B cell (primary cell): ENCODE data around the gene GPR45. TPM values are rescaled to one million over a fixed set of nuclear protein-coding genes. Genes with fewer than 3 reads are reported as not detected.

Experiments used
- ATAC-seq: fragments of 200-7000 bp; cut with Tn5 transposase; one replicate; pipeline ENCODE4 v1.10.0; 2021; ENCODE audit warnings: low read depth, mild to moderate bottlenecking, moderate number of reproducible peaks, moderate library complexity
- CTCF ChIA-PET: fragments of 350-600 bp; sonication (Branson Sonifier 250); formaldehyde crosslinking; loops from one replicate; lab custom pipeline; 2021; ENCODE audit warnings: antibody characterized with exemption, inconsistent platforms; lab: Charles Lee
- POLR2A ChIA-PET: fragments of 350-600 bp; sonication (Branson Sonifier 250); formaldehyde crosslinking; loops from one replicate; lab custom pipeline; 2021; ENCODE audit warnings: antibody characterized with exemption; lab: Charles Lee
- DNase-seq: peaks from one replicate; pipeline ENCODE4 v3.0.0; 2013
- H2AFZ ChIP-seq: 2 replicates; pipeline ENCODE4 v1.6.1; 2012; ENCODE audit warnings: mild to moderate bottlenecking, low read depth, low read length; ENCODE audit not compliant: insufficient read depth, poor library complexity, severe bottlenecking
- H3K27ac ChIP-seq, 2 donors: 1 replicate in 1 of 2; 2 replicates in 1 of 2; pipeline ENCODE4 v1.5.1; 2012 to 2013; ENCODE audit warnings: low read length in 2 of 2, mild to moderate bottlenecking in 2 of 2, moderate library complexity in 1 of 2
- H3K27me3 ChIP-seq, 4 experiments: fragments of 200-600 bp in 1 of 4; sonication (generic) in 1 of 4; replicated peaks in 1 of 4; 1 replicate in 2 of 4; 2 replicates in 2 of 4; pipeline versions ENCODE4 v1.6.1 to v1.7.0; 2013 to 2016; ENCODE audit warnings: low read length in 3 of 4, mild to moderate bottlenecking in 2 of 4, mixed read lengths in 1 of 4, moderate library complexity in 1 of 4; ENCODE audit not compliant: insufficient read depth in 4 of 4, control insufficient read depth in 3 of 4; ENCODE audit errors: control extremely low read depth in 1 of 4
- H3K36me3 ChIP-seq, 2 experiments: replicated peaks in 1 of 2; 1 replicate in 1 of 2; 2 replicates in 1 of 2; pipeline versions ENCODE4 v1.6.1 to v1.7.1; 2013; ENCODE audit warnings: low read length in 1 of 2; ENCODE audit not compliant: insufficient read depth in 2 of 2, control insufficient read depth in 1 of 2; ENCODE audit errors: control extremely low read depth in 1 of 2, extremely low read depth in 1 of 2
- H3K4me1 ChIP-seq, 2 donors: fragments of 200-600 bp in 1 of 2; sonication (generic) in 1 of 2; 1 replicate in 1 of 2; 2 replicates in 1 of 2; pipeline versions ENCODE4 v1.5.1 to v1.6.1; 2013 to 2017; ENCODE audit warnings: low read length in 2 of 2; ENCODE audit not compliant: control insufficient read depth in 2 of 2, insufficient read depth in 2 of 2
- H3K4me2 ChIP-seq: replicated peaks from 2 replicates; pipeline ENCODE3; 2012; ENCODE audit warnings: mild to moderate bottlenecking, low read depth, low read length; ENCODE audit not compliant: poor library complexity, severe bottlenecking
- H3K4me3 ChIP-seq, 5 experiments: fragments of 200-600 bp in 1 of 5; sonication (generic) in 1 of 5; 1 replicate in 3 of 5; 2 replicates in 2 of 5; pipeline versions ENCODE4 v1.5.1 to v1.7.0; 2011 to 2016; ENCODE audit warnings: low read length in 4 of 5, mild to moderate bottlenecking in 4 of 5, low read depth in 2 of 5, control low read depth in 1 of 5, moderate library complexity in 1 of 5; ENCODE audit not compliant: insufficient read depth in 1 of 5; ENCODE audit errors: control extremely low read depth in 1 of 5, extremely low read depth in 1 of 5
- H3K79me2 ChIP-seq: fragments of 200-600 bp; sonication (generic); one replicate; pipeline ENCODE4 v1.6.0; 2016; ENCODE audit warnings: low read length; ENCODE audit not compliant: control insufficient read depth, insufficient read depth
- H3K9ac ChIP-seq: fragments of 200-600 bp; sonication (generic); 2 replicates; pipeline ENCODE4 v1.6.1; 2017; ENCODE audit warnings: mild to moderate bottlenecking, low read length, moderate library complexity
- H3K9me3 ChIP-seq, 3 donors: one replicate each; pipeline versions ENCODE4 v1.6.1 to v1.7.1; 2013; ENCODE audit warnings: low read length in 2 of 3; ENCODE audit not compliant: control insufficient read depth in 2 of 3, insufficient read depth in 1 of 3; ENCODE audit errors: control extremely low read depth in 1 of 3
- H4K20me1 ChIP-seq: 2 replicates; pipeline ENCODE4 v1.6.0; 2012; ENCODE audit warnings: mild to moderate bottlenecking, low read length; ENCODE audit not compliant: insufficient read depth, control insufficient read depth, poor library complexity, severe bottlenecking
- H3K27ac Mint-ChIP-seq: one replicate; pipeline ENCODE4 v1.8.0; 2021; ENCODE audit warnings: mixed read lengths
- H3K27me3 Mint-ChIP-seq: one replicate; pipeline ENCODE4 v1.8.0; 2021; ENCODE audit warnings: mixed read lengths
- H3K4me1 Mint-ChIP-seq: one replicate; pipeline ENCODE4 v1.8.0; 2021; ENCODE audit warnings: mixed read lengths
- H3K4me3 Mint-ChIP-seq: one replicate; pipeline ENCODE4 v1.8.0; 2021; ENCODE audit warnings: mixed read lengths
- H3K9me3 Mint-ChIP-seq: one replicate; pipeline ENCODE4 v1.8.0; 2022; ENCODE audit warnings: mixed read lengths; ENCODE audit not compliant: insufficient read depth
- EZH2 ChIP-seq: IDR thresholded peaks from 2 replicates; pipeline ENCODE4 v1.6.1; 2012; ENCODE audit warnings: borderline replicate concordance, low read depth, mild to moderate bottlenecking, moderate library complexity, low read length; ENCODE audit not compliant: insufficient read depth, poor library complexity, severe bottlenecking
- WGBS: methylation state at CpG from one replicate; pipeline ENCODE4 v1.1.5; 2013; ENCODE audit warnings: missing lambda C conversion rate; ENCODE audit not compliant: insufficient coverage; 5-methylcytosine and 5-hydroxymethylcytosine counted together
- intact Hi-C: fragments of 100-400 bp; cut with micrococcal nuclease; formaldehyde crosslinking; loops from one replicate; pipeline ENCODE4 v1.10.0; 2022
- polyA plus RNA-seq: library from polyadenylated mRNA; depleted of rRNA; stranded (reverse); fragments of >200 nt; gene quantifications from 2 replicates; pipeline ENCODE4 v1.2.3, GENCODE V29; 2012
- total RNA-seq, 2 donors: library from RNA; stranded (reverse); fragments of 120-200 nt in 1 of 2; gene quantifications; 1 replicate in 1 of 2; 2 replicates in 1 of 2; pipeline versions ENCODE4 v1.2.3 to v1.2.4, GENCODE V29; 2013 to 2022
- TF ChIP-seq, protein P1 (sequence below): fragments of 200-600 bp; IDR thresholded peaks from one replicate; pipeline ENCODE4 v1.8.0; 2022; ENCODE audit warnings: antibody characterized with exemption, mild to moderate bottlenecking

GPR45 gene
- total and polyA plus RNA-seq, 2 donors (not counting 1 experiment from before 2014, with no cell fraction given) = not detected

DNA sequence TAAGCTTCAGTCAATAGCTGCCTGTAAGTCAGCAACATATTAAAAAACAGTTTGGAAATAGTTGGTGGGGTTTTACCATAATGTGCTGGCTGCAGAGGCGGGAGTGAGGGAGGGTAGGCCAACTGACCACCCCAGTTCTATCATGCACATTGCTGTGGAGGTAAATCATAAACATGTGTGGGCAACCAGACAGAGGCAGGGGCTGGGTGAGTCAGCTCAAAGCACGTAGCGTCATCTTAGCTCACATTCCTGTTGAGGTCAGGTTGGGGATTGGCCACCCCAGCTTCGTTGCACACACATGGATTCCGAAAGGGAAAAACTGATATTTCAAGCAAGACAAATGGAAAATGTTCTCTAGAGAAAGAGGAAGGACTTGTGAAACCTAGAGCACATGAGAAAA lies 19.5 kb downstream of the GPR45 start:
- Mint-ChIP-seq H3K4me1 (no peaks in the 10 kb centered on the region), H3K4me3 (no peak overlapping the region), H3K27ac (no peak overlapping the region), H3K27me3 (no peaks in the 10 kb centered on the region), H3K9me3 (no peaks in the 10 kb centered on the region)
- 87% methylated on average over 4 of the region's 5 CpGs for WGBS
- Histone ChIP-seq H3K4me1 (no peaks in the 10 kb centered on the region), H3K27me3 (no peaks in the 10 kb centered on the region), H2AFZ (no peak overlapping the region), H3K36me3 (peaks cover 0 to 7% of the 10 kb centered on the region in 2 experiments), H3K4me2 (no peak overlapping the region), H3K9ac (no peak overlapping the region), H3K27ac (no peak overlapping the region), H3K9me3 (no peaks in the 10 kb centered on the region), H4K20me1 (no peaks in the 10 kb centered on the region), H3K4me3 (no peak overlapping the region), H3K79me2 (no peaks in the 10 kb centered on the region)
- ChIA-PET POLR2A (no interaction called here), CTCF (no interaction called here)
- no peak for ATAC-seq
- intact Hi-C loops = no loop called here
- no peak for TF ChIP-seq EZH2
- TF ChIP-seq, protein P1, sequence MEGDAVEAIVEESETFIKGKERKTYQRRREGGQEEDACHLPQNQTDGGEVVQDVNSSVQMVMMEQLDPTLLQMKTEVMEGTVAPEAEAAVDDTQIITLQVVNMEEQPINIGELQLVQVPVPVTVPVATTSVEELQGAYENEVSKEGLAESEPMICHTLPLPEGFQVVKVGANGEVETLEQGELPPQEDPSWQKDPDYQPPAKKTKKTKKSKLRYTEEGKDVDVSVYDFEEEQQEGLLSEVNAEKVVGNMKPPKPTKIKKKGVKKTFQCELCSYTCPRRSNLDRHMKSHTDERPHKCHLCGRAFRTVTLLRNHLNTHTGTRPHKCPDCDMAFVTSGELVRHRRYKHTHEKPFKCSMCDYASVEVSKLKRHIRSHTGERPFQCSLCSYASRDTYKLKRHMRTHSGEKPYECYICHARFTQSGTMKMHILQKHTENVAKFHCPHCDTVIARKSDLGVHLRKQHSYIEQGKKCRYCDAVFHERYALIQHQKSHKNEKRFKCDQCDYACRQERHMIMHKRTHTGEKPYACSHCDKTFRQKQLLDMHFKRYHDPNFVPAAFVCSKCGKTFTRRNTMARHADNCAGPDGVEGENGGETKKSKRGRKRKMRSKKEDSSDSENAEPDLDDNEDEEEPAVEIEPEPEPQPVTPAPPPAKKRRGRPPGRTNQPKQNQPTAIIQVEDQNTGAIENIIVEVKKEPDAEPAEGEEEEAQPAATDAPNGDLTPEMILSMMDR = no peak
- no peak for DNase-seq

DNA sequence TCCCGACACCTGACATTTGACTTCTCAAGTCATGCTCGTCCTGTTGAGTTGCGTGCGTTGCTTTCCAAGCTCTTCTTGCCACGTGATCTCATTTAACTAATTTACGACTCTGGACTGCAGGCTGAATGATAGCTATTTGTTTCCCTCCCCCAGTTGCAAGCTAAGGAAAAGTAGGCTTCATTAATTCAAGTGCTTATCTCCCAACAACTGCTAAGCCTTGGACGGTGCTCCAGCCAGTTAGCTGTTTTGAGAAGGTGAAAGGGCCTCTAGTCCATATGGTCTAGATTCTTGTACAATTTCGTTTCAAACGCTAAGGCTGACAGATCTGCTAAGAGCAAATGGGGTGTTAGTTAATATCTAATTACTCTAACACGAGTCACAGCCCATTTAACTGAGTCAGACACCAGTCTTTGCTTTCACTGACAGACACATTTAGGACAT lies 21.1 kb downstream of the GPR45 start:
- ATAC-seq (no peak), DNase-seq (no peak)
- CTCF ChIA-PET = interaction anchor here (1.2 kb wide), 1 partner anchor 149 kb away, joined by 3 read pairs; no protein-coding TSS in a partner anchor
- Mint-ChIP-seq H3K27ac (no peak overlapping the region), H3K4me3 (no peak overlapping the region), H3K4me1 (no peaks in the 10 kb centered on the region), H3K27me3 (no peaks in the 10 kb centered on the region), H3K9me3 (no peaks in the 10 kb centered on the region)
- H3K4me1 ChIP-seq = no peaks in the 10 kb centered on the region
- intact Hi-C loops = no loop called here
- POLR2A ChIA-PET = no interaction called here
- H3K4me3 ChIP-seq = no peak overlapping the region
- TF ChIP-seq EZH2 = no peak
- TF ChIP-seq, protein P1 = no peak
- no peak overlapping the region for H2AFZ ChIP-seq
- H3K27me3 ChIP-seq = no peaks in the 10 kb centered on the region
- no peaks in the 10 kb centered on the region for H3K9me3 ChIP-seq
- no peak overlapping the region for H3K27ac ChIP-seq
- H3K36me3 ChIP-seq = peaks cover 0 to 24% of the 10 kb centered on the region in 2 experiments
- 100% methylated on average over 7 of the region's 10 CpGs for WGBS
- no peaks in the 10 kb centered on the region for H3K79me2 ChIP-seq
- H3K9ac ChIP-seq = no peak overlapping the region
- H4K20me1 ChIP-seq = no peaks in the 10 kb centered on the region
- no peak overlapping the region for H3K4me2 ChIP-seq
